Endothelial cell of umbilical vein (primary cell): ENCODE measurements around the gene PAK5.

Source experiments
- CTCF ChIP-seq, 2 donors: IDR thresholded peaks; 1 replicate in 1 of 2; 2 replicates in 1 of 2; pipeline ENCODE4 v1.5.1; 2011; ENCODE audit warnings: low read length in 2 of 2, mild to moderate bottlenecking in 2 of 2, moderate library complexity in 2 of 2, control low read depth in 1 of 2, inconsistent platforms in 1 of 2, low read depth in 1 of 2; ENCODE audit not compliant: insufficient read depth in 1 of 2; ENCODE audit errors: extremely low read depth in 1 of 2
- GATA2 ChIP-seq: IDR thresholded peaks from 2 replicates; pipeline ENCODE4 v1.7.0; 2011; ENCODE audit warnings: low read depth, mild to moderate bottlenecking, moderate library complexity, mixed read lengths, low read length; ENCODE audit not compliant: insufficient read length, insufficient read depth
- POLR2A ChIP-seq: IDR thresholded peaks from 2 replicates; pipeline ENCODE4 v1.6.1; 2012; ENCODE audit warnings: low read depth, mild to moderate bottlenecking, control low read depth, low read length
- POLR2AphosphoS5 ChIP-seq: IDR thresholded peaks from 2 replicates; pipeline ENCODE4 v1.6.1; 2012; ENCODE audit warnings: low read depth, mild to moderate bottlenecking, control low read depth, low read length, moderate library complexity; ENCODE audit not compliant: insufficient read depth

GRCh38 chr20:9723501-9724202 is 115.2 kb downstream of the PAK5 start:
- TF ChIP-seq CTCF (IDR thresholded peaks at IDR 0.05; ENCODE audit: extremely low read depth in 1 of 2, insufficient read depth in 1 of 2, low read depth in 1 of 2, low read length in 2 of 2) (no peak), GATA2 (no peak), POLR2AphosphoS5 (no peak), POLR2A (no peak)
